Psoas muscle (tissue), 8 donors: ENCODE measurements around the gene TENM4. TPM values are rescaled to one million over a fixed set of nuclear protein-coding genes. Genes with fewer than 3 reads are reported as not detected.

ENCODE experiments used
- ATAC-seq, 4 donors: fragments of 200-7000 bp; cut with Tn5 transposase; one replicate each; pipeline ENCODE4 v1.9.1; 2020; ENCODE audit warnings: moderate library complexity in 3 of 4, mild to moderate bottlenecking in 2 of 4
- DNase-seq, 2 donors: peaks; one replicate each; pipeline ENCODE4 v3.0.0-alpha.2; 2020
- H3K27ac ChIP-seq: fragments of 200-600 bp; one replicate; pipeline ENCODE4 v1.8.0; 2022
- H3K27me3 ChIP-seq, 3 donors: fragments of 200-600 bp in 1 of 3; one replicate each; pipeline versions ENCODE4 v1.6.1 to v1.8.0; 2013 to 2022; ENCODE audit warnings: low read length in 2 of 3, mild to moderate bottlenecking in 2 of 3, moderate library complexity in 1 of 3; ENCODE audit not compliant: insufficient read depth in 3 of 3
- H3K36me3 ChIP-seq, 2 donors: fragments of 200-600 bp in 1 of 2; one replicate each; pipeline versions ENCODE4 v1.6.1 to v1.8.0; 2013 to 2022; ENCODE audit warnings: low read depth in 1 of 2, mild to moderate bottlenecking in 1 of 2, moderate library complexity in 1 of 2; ENCODE audit not compliant: insufficient read depth in 1 of 2
- H3K4me1 ChIP-seq: fragments of 200-600 bp; one replicate; pipeline ENCODE4 v1.8.0; 2022
- H3K4me3 ChIP-seq: fragments of 200-600 bp; one replicate; pipeline ENCODE4 v1.8.0; 2022; ENCODE audit warnings: mild to moderate bottlenecking
- H3K9me3 ChIP-seq: fragments of 200-600 bp; one replicate; pipeline ENCODE4 v1.8.0; 2022
- CTCF ChIP-seq: fragments of 200-600 bp; IDR thresholded peaks from one replicate; pipeline ENCODE4 v1.8.0; 2022; ENCODE audit warnings: antibody characterized with exemption
- WGBS, 3 donors: extraction: QIAGEN DNeasy Blood & Tissue Kit; methylation state at CpG; one replicate each; pipeline versions ENCODE4 v1.1.6 to v1.1.7; 2013; 5-methylcytosine and 5-hydroxymethylcytosine counted together
- intact Hi-C, 2 donors: fragments of 100-400 bp; cut with DNase I; formaldehyde crosslinking; loops; one replicate each; pipeline versions ENCODE4 v1.11.0 to v1.14.2; 2022
- polyA plus RNA-seq, 3 donors: library from polyadenylated mRNA; stranded (reverse); fragments of 200-250 nt; gene quantifications; one replicate each; pipeline ENCODE4 v1.2.3, GENCODE V29; 2013
- total RNA-seq, 4 donors: library from RNA; stranded (reverse); fragmentation: NEBNext Ultra II Directional in 2 of 4; extraction: Animal tissue kit (Norgen Biotek cat#: 25700) in 2 of 4; gene quantifications; one replicate each; pipeline versions ENCODE4 v1.2.1 to v1.2.4, GENCODE V29; 2021 to 2023
- donor health status: healthy with polysubstance abuse.
- donor health status: DM: no; HTN: no; CAD: no; lungs with moderate emphysema.
- donor health status: Bipolar disorder and iron deficiency.
- donor health status: healthy.
- donor health status: DM: yes; HTN: yes; CAD: no.
- donor health status: DM: no; HTN: no; CAD: no.
- donor health status: DM: no; HTN: no; CAD: no.
- donor health status: DM: yes; HTN: yes; CAD: no.

The TENM4 gene
- total and polyA plus RNA-seq, 7 donors: 0.05 to 1.7 (median 0.48) TPM

- DNase-seq (no peak), ATAC-seq (no peak)
- no peak for TF ChIP-seq CTCF
- Histone ChIP-seq H3K4me3 (no peak overlapping the region), H3K27ac (no peak overlapping the region), H3K36me3 (no peaks in the 10 kb centered on the region), H3K9me3 (no peaks in the 10 kb centered on the region), H3K27me3 (no peaks in the 10 kb centered on the region), H3K4me1 (no peaks in the 10 kb centered on the region)
- 91 to 95% (median 93%) methylated on average over 5 of the region's 5 CpGs for WGBS, 3 donors
- intact Hi-C loops: no loop called here
These were observed 517.8 kb downstream of the TENM4 start for GRCh38 chr11:78922859-78923625.

- H3K4me1 ChIP-seq: no peaks in the 10 kb centered on the region
- H3K36me3 ChIP-seq: no peaks in the 10 kb centered on the region
- no peak for TF ChIP-seq CTCF
- H3K27me3 ChIP-seq: no peaks in the 10 kb centered on the region
- WGBS, 3 donors: 76 to 88% (median 77%) methylated on average over 3 of the region's 3 CpGs
- DNase-seq (no peak), ATAC-seq (no peak)
- H3K9me3 ChIP-seq: no peaks in the 10 kb centered on the region
- intact Hi-C loops: no loop called here
- no peak overlapping the region for H3K27ac ChIP-seq
- H3K4me3 ChIP-seq: no peak overlapping the region
These were observed 519.3 kb downstream of the TENM4 start for GRCh38 chr11:78921509-78921908.

DNA sequence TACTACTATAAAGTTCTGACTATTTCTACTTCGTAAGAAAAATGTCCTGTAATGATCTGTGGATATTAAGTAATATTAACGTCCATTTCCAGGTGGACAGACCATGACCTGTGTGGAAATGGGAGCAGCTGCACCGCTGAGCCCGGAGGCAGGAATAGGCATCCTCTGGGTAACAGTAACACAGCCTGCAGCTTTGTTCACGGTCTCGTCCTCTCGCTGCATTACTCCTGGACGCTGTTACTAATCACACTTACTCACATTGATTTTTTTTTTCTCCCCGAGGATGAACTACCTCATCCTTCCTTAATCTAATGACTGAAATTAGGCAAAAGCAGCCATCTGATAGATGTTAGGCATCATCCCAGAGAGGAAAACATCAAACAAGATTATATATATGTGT, 520.5 kb downstream of the TENM4 start:
- Histone ChIP-seq H3K36me3 (no peaks in the 10 kb centered on the region), H3K4me3 (no peak overlapping the region), H3K27me3 (no peaks in the 10 kb centered on the region), H3K4me1 (no peaks in the 10 kb centered on the region), H3K27ac (no peak overlapping the region), H3K9me3 (no peaks in the 10 kb centered on the region)
- intact Hi-C loops: no loop called here
- no peak for TF ChIP-seq CTCF
- ATAC-seq: no peak
- 46 to 57% (median 46%) methylated on average over 9 of the region's 9 CpGs for WGBS, 3 donors
- no peak for DNase-seq

DNA sequence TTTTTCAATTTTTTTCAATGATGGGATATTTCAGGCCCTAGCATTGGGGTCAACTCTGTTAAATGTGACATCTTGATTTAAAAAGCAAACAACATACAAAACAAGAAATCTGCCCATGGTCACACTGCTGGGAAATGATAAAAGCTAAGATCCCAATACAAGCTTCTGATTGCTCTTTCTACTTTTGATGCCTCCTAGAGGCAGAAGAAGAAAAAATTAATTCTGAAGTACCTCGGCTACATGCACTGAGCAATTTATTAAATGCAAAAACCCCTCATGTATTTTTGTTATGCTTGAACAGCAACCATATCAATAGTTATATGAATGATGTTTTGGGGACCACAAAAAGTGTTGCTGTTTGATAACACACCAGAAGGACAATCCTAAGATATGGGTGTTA, 524.1 kb downstream of the TENM4 start:
- no peak for DNase-seq
- Histone ChIP-seq H3K27me3 (no peaks in the 10 kb centered on the region), H3K4me1 (no peaks in the 10 kb centered on the region), H3K27ac (no peak overlapping the region), H3K9me3 (no peaks in the 10 kb centered on the region), H3K4me3 (no peak overlapping the region), H3K36me3 (no peaks in the 10 kb centered on the region)
- WGBS, 3 donors: 89 to 98% (median 91%) methylated on average over 1 of the region's 1 CpG
- no peak for TF ChIP-seq CTCF
- intact Hi-C loops: no loop called here
- no peak for ATAC-seq

- H3K9me3 ChIP-seq: no peaks in the 10 kb centered on the region
- H3K27ac ChIP-seq: no peak overlapping the region
- DNase-seq (no peak), ATAC-seq (no peak)
- no peaks in the 10 kb centered on the region for H3K36me3 ChIP-seq
- no peak for TF ChIP-seq CTCF
- no peaks in the 10 kb centered on the region for H3K4me1 ChIP-seq
- intact Hi-C loops: no loop called here
- H3K4me3 ChIP-seq: no peak overlapping the region
- H3K27me3 ChIP-seq: no peaks in the 10 kb centered on the region
- WGBS, 3 donors: 39 to 91% (median 45%) methylated on average over 1 of the region's 1 CpG
These were observed 526.3 kb downstream of the TENM4 start for GRCh38 chr11:78914503-78914902.
